SU-DHL-6 (cell line): ENCODE measurements around the gene CWC25.

Source experiments
- H2AFZ ChIP-seq: fragments of 200-600 bp; sonication (generic); 2 replicates; pipeline ENCODE4 v1.6.1; 2014; ENCODE audit warnings: low read depth, mild to moderate bottlenecking, moderate library complexity, mixed read lengths, antibody characterized with exemption, low read length; ENCODE audit not compliant: severe bottlenecking
- H3F3A ChIP-seq: fragments of 200-600 bp; shearing (Covaris generic); 2 replicates; pipeline ENCODE4 v1.6.0; 2016; ENCODE audit warnings: antibody characterized with exemption, mild to moderate bottlenecking; ENCODE audit not compliant: insufficient read depth
- H3K27ac ChIP-seq: fragments of 200-600 bp; sonication (generic); 2 replicates; pipeline ENCODE4 v1.5.1; 2016; ENCODE audit warnings: low read depth, mild to moderate bottlenecking, low read length, moderate library complexity, mixed read lengths
- H3K27me3 ChIP-seq: fragments of 200-600 bp; sonication (generic), shearing (Covaris generic); 2 replicates; pipeline ENCODE4 v1.6.0; 2014; ENCODE audit warnings: mild to moderate bottlenecking, low read length
- H3K36me3 ChIP-seq: fragments of 200-600 bp; sonication (generic); 2 replicates; pipeline ENCODE4 v1.6.1; 2014; ENCODE audit warnings: mild to moderate bottlenecking, low read length, mixed read lengths
- H3K4me2 ChIP-seq: fragments of 300-600, 200-600 bp; shearing (Covaris generic), sonication (generic); 2 replicates; pipeline ENCODE4 v1.6.0; 2014; ENCODE audit warnings: low read length, low read depth, mild to moderate bottlenecking; ENCODE audit not compliant: poor library complexity, severe bottlenecking
- H3K4me3 ChIP-seq: fragments of 200-600 bp; sonication (generic); 2 replicates; pipeline ENCODE4 v1.5.1; 2014; ENCODE audit warnings: antibody characterized with exemption, low read length, mild to moderate bottlenecking, mixed read lengths; ENCODE audit not compliant: insufficient read depth, poor library complexity, severe bottlenecking
- H3K79me2 ChIP-seq: fragments of 200-600 bp; sonication (generic); 2 replicates; pipeline ENCODE4 v1.6.1; 2014; ENCODE audit warnings: mild to moderate bottlenecking, low read length, moderate library complexity; ENCODE audit not compliant: insufficient read depth
- H3K9ac ChIP-seq: fragments of 200-600 bp; sonication (generic); 2 replicates; pipeline ENCODE4 v1.7.0; 2014; ENCODE audit warnings: mild to moderate bottlenecking, low read length
- H3K9me2 ChIP-seq: fragments of 200-600 bp; sonication (generic); replicated peaks from 2 replicates; pipeline ENCODE4 v1.6.1; 2014; ENCODE audit warnings: low read length; ENCODE audit not compliant: insufficient read depth
- H3K9me3 ChIP-seq: fragments of 200-600 bp; sonication (generic); 2 replicates; pipeline ENCODE4 v1.6.1; 2014; ENCODE audit warnings: low read length, mixed read lengths; ENCODE audit not compliant: insufficient read depth
- H4K20me1 ChIP-seq: fragments of 200-600 bp; sonication (generic); 2 replicates; pipeline ENCODE4 v1.6.1; 2014; ENCODE audit warnings: low read depth, mild to moderate bottlenecking, antibody characterized with exemption, low read length, moderate library complexity, mixed read lengths
- CTCF ChIP-seq: fragments of 200-600 bp; sonication (generic); IDR thresholded peaks from one replicate; pipeline ENCODE4 v1.5.1; 2017; ENCODE audit warnings: antibody characterized with exemption, mild to moderate bottlenecking, low read length, moderate library complexity; ENCODE audit not compliant: insufficient read depth, poor library complexity, severe bottlenecking
- EZH2phosphoT487 ChIP-seq: fragments of 200-600 bp; sonication (generic), shearing (Covaris generic); conservative IDR thresholded peaks from 2 replicates; pipeline ENCODE4 v1.6.1; 2018; ENCODE audit warnings: mild to moderate bottlenecking, antibody characterized with exemption, low read length, moderate library complexity, mixed read lengths

The CWC25 gene

GRCh38 chr17:38783227-38783626 lies 41.9 kb downstream of the CWC25 start:
- Histone ChIP-seq H3K27me3 (no peaks in the 10 kb centered on the region), H3K4me3 (no peak overlapping the region), H4K20me1 (no peaks in the 10 kb centered on the region), H3K4me2 (no peak overlapping the region), H2AFZ (no peak overlapping the region), H3K9me2 (no peaks in the 10 kb centered on the region), H3K36me3 (no peaks in the 10 kb centered on the region), H3F3A (no peaks in the 10 kb centered on the region), H3K9ac (no peak overlapping the region), H3K27ac (no peak overlapping the region), H3K79me2 (no peaks in the 10 kb centered on the region), H3K9me3 (no peaks in the 10 kb centered on the region)
- TF ChIP-seq CTCF (no peak), EZH2phosphoT487 (no peak)

GRCh38 chr17:38779965-38780752 lies 45.0 kb downstream of the CWC25 start:
- Histone ChIP-seq H3F3A (no peaks in the 10 kb centered on the region), H3K4me2 (no peak overlapping the region), H3K79me2 (no peaks in the 10 kb centered on the region), H3K9me3 (no peaks in the 10 kb centered on the region), H3K27me3 (no peaks in the 10 kb centered on the region), H2AFZ (no peak overlapping the region), H3K4me3 (no peak overlapping the region), H3K9me2 (no peaks in the 10 kb centered on the region), H3K27ac (no peak overlapping the region), H3K36me3 (no peaks in the 10 kb centered on the region), H3K9ac (no peak overlapping the region), H4K20me1 (no peaks in the 10 kb centered on the region)
- no peak for TF ChIP-seq EZH2phosphoT487
- TF ChIP-seq CTCF = no peak

- Histone ChIP-seq H3K9ac (no peak overlapping the region), H3K4me3 (no peak overlapping the region), H3K9me3 (no peaks in the 10 kb centered on the region), H3K36me3 (no peaks in the 10 kb centered on the region), H3F3A (no peaks in the 10 kb centered on the region), H3K4me2 (no peak overlapping the region), H2AFZ (no peak overlapping the region), H3K9me2 (no peaks in the 10 kb centered on the region), H3K27ac (no peak overlapping the region), H3K27me3 (no peaks in the 10 kb centered on the region), H4K20me1 (no peaks in the 10 kb centered on the region), H3K79me2 (no peaks in the 10 kb centered on the region)
- TF ChIP-seq EZH2phosphoT487 (no peak), CTCF (no peak)
Observed at GRCh38 chr17:38777641-38778250, 47.4 kb downstream of the CWC25 start.
